Lower leg skin (tissue), 3 donors: ENCODE results near the gene EPS8L2.

Experiments used
- CTCF ChIP-seq, 3 donors: fragments of 450-650 bp; IDR thresholded peaks; one replicate each; pipeline ENCODE4 v1.5.1; 2016; ENCODE audit warnings: antibody characterized with exemption in 3 of 3, mild to moderate bottlenecking in 3 of 3, moderate library complexity in 2 of 3
- POLR2A ChIP-seq, 2 donors: fragments of 450-650 bp; IDR thresholded peaks; one replicate each; pipeline ENCODE4 v1.6.1; 2016 to 2017; ENCODE audit warnings: antibody characterized with exemption in 2 of 2, mild to moderate bottlenecking in 1 of 2, moderate library complexity in 1 of 2

GRCh38 chr11:737366-737765 is 31.3 kb downstream of the EPS8L2 start:
- TF ChIP-seq CTCF (IDR thresholded peaks at IDR 0.05), result no peak
- no peak for TF ChIP-seq POLR2A (IDR thresholded peaks at IDR 0.05)
